Neuronal stem cell (in vitro differentiated cells): ENCODE measurements around the gene SRGAP3.

Experiments
- DNase-seq: peaks from one replicate; pipeline ENCODE4 v3.0.0-alpha.2; 2013; ENCODE audit warnings: low spot score
- H2AFZ ChIP-seq: one replicate; pipeline ENCODE4 v1.6.1; 2013; ENCODE audit warnings: mild to moderate bottlenecking, low read length, inconsistent platforms
- H2AK5ac ChIP-seq: 2 replicates; pipeline ENCODE4 v1.6.1; 2013; ENCODE audit warnings: low read depth, mild to moderate bottlenecking, inconsistent platforms, low read length, moderate library complexity, mixed read lengths
- H2BK120ac ChIP-seq: 2 replicates; pipeline ENCODE4 v1.6.1; 2013; ENCODE audit warnings: low read depth, mild to moderate bottlenecking, inconsistent platforms, low read length, moderate library complexity, mixed read lengths
- H2BK12ac ChIP-seq: one replicate; pipeline ENCODE4 v1.6.1; 2013; ENCODE audit warnings: low read length, inconsistent platforms
- H2BK15ac ChIP-seq: 2 replicates; pipeline ENCODE4 v1.6.1; 2013; ENCODE audit warnings: mild to moderate bottlenecking, low read length, inconsistent platforms, mixed read lengths
- H2BK5ac ChIP-seq: one replicate; pipeline ENCODE4 v1.6.1; 2013; ENCODE audit warnings: inconsistent platforms, mild to moderate bottlenecking, low read length, moderate library complexity
- H3K14ac ChIP-seq: one replicate; pipeline ENCODE4 v1.6.1; 2013; ENCODE audit warnings: low read length, inconsistent platforms
- H3K18ac ChIP-seq: 2 replicates; pipeline ENCODE4 v1.6.1; 2013; ENCODE audit warnings: low read length, inconsistent platforms
- H3K23ac ChIP-seq: 2 replicates; pipeline ENCODE4 v1.6.1; 2013; ENCODE audit warnings: low read depth, mild to moderate bottlenecking, mixed read lengths, low read length, inconsistent platforms; ENCODE audit not compliant: poor library complexity
- H3K27ac ChIP-seq: replicated peaks from 3 replicates; pipeline ENCODE4 v1.5.1; 2013; ENCODE audit warnings: low read length, inconsistent platforms
- H3K27me3 ChIP-seq, 3 experiments: 2 replicates each; pipeline ENCODE4 v1.6.1; 2013; ENCODE audit warnings: low read length in 3 of 3, mild to moderate bottlenecking in 2 of 3, inconsistent platforms in 1 of 3, low read depth in 1 of 3, mixed read lengths in 1 of 3, moderate library complexity in 1 of 3; ENCODE audit not compliant: control insufficient read depth in 3 of 3, insufficient read depth in 3 of 3
- H3K36me3 ChIP-seq, 2 donors: replicated peaks in 1 of 2; 2 replicates each; pipeline ENCODE4 v1.6.1; 2013; ENCODE audit warnings: low read length in 2 of 2; ENCODE audit not compliant: control insufficient read depth in 2 of 2, insufficient read depth in 2 of 2
- H3K4ac ChIP-seq: 2 replicates; pipeline ENCODE4 v1.6.1; 2013; ENCODE audit warnings: inconsistent platforms, mild to moderate bottlenecking, low read length, moderate library complexity
- H3K4me1 ChIP-seq, 2 donors: 1 replicate in 1 of 2; 2 replicates in 1 of 2; pipeline ENCODE4 v1.6.1; 2013; ENCODE audit warnings: low read length in 2 of 2, low read depth in 1 of 2; ENCODE audit not compliant: control insufficient read depth in 2 of 2, insufficient read depth in 1 of 2
- H3K4me2 ChIP-seq: one replicate; pipeline ENCODE4 v1.6.1; 2013; ENCODE audit warnings: mild to moderate bottlenecking, low read length, inconsistent platforms; ENCODE audit not compliant: insufficient read depth, poor library complexity, severe bottlenecking
- H3K4me3 ChIP-seq, 2 donors: 2 replicates each; pipeline ENCODE4 v1.5.1; 2013; ENCODE audit warnings: low read length in 2 of 2, mild to moderate bottlenecking in 2 of 2, inconsistent platforms in 1 of 2, moderate library complexity in 1 of 2
- H3K79me1 ChIP-seq: one replicate; pipeline ENCODE4 v1.6.1; 2013; ENCODE audit warnings: low read depth, mild to moderate bottlenecking, inconsistent platforms, low read length, moderate library complexity
- H3K9ac ChIP-seq: one replicate; pipeline ENCODE4 v1.6.1; 2013; ENCODE audit warnings: mild to moderate bottlenecking, low read depth, low read length, inconsistent platforms; ENCODE audit not compliant: poor library complexity
- H3K9me3 ChIP-seq, 2 donors: replicated peaks in 1 of 2; 2 replicates each; pipeline versions ENCODE3 to v1.6.1; 2013; ENCODE audit warnings: low read length in 2 of 2, mild to moderate bottlenecking in 2 of 2, inconsistent platforms in 1 of 2, low read depth in 1 of 2, mixed read lengths in 1 of 2, moderate library complexity in 1 of 2; ENCODE audit not compliant: control insufficient read depth in 2 of 2, insufficient read depth in 1 of 2
- H4K8ac ChIP-seq: one replicate; pipeline ENCODE4 v1.6.1; 2013; ENCODE audit warnings: low read depth, mild to moderate bottlenecking, inconsistent platforms, low read length, moderate library complexity
- H4K91ac ChIP-seq: one replicate; pipeline ENCODE4 v1.6.1; 2013; ENCODE audit warnings: low read length, low read depth, mild to moderate bottlenecking, inconsistent platforms; ENCODE audit not compliant: poor library complexity
- WGBS, 2 donors: extraction: QIAGEN DNeasy Blood & Tissue Kit; methylation state at CpG; one replicate each; pipeline ENCODE4 v1.1.7; 2013; ENCODE audit warnings: missing lambda C conversion rate in 2 of 2, mixed read lengths in 1 of 2; ENCODE audit not compliant: insufficient read length in 2 of 2, insufficient replicate concordance in 1 of 2; ENCODE audit errors: extremely low coverage in 2 of 2; 5-methylcytosine and 5-hydroxymethylcytosine counted together

The SRGAP3 gene

GRCh38 chr3:9104121-9104520 lies 145.3 kb downstream of the SRGAP3 start:
- Histone ChIP-seq H4K91ac (no peak overlapping the region), H2AFZ (no peak overlapping the region)

GRCh38 chr3:9102240-9102981 lies 147.0 kb downstream of the SRGAP3 start:
- Histone ChIP-seq H3K23ac (no peak overlapping the region), H3K4me1 (peaks cover 26 to 32% of the 10 kb centered on the region in 2 donors), H4K91ac (no peak overlapping the region), H2AFZ (peak overlapping the region; percentile 8), H3K14ac (no peak overlapping the region), H2BK5ac (no peak overlapping the region), H3K27me3 (no peaks in the 10 kb centered on the region), H2AK5ac (no peak overlapping the region), H4K8ac (no peak overlapping the region), H2BK120ac (no peak overlapping the region), H3K18ac (peak overlapping the region; percentile 31), H3K4me2 (peak overlapping the region; percentile 23), H3K9ac (no peak overlapping the region), H3K36me3 (peaks cover 4 to 61% of the 10 kb centered on the region in 2 donors), H3K9me3 (peaks cover 0 to 5% of the 10 kb centered on the region in 2 donors), H3K27ac (peak overlapping the region; percentile 80), H3K4ac (no peak overlapping the region), H2BK15ac (no peak overlapping the region), H3K4me3 (no peak overlapping the region), H2BK12ac (no peak overlapping the region), H3K79me1 (no peaks in the 10 kb centered on the region)
- peak; percentile 73 for DNase-seq
- no CpG with 5 or more reads among the region's 12 CpGs for WGBS, 2 donors

More at GRCh38 chr3:9104121-9104520, 145.3 kb downstream of the SRGAP3 start:
- Histone ChIP-seq H3K4me2 (no peak overlapping the region), H3K36me3 (peaks cover 4 to 69% of the 10 kb centered on the region in 2 donors), H3K23ac (no peak overlapping the region), H3K14ac (peak overlapping the region; percentile 74), H2AK5ac (no peak overlapping the region), H3K9ac (no peak overlapping the region), H2BK120ac (no peak overlapping the region), H3K79me1 (no peaks in the 10 kb centered on the region), H3K4me3 (no peak overlapping the region), H3K27me3 (no peaks in the 10 kb centered on the region), H2BK15ac (peak overlapping the region; percentile 23), H3K4me1 (peaks cover 20 to 26% of the 10 kb centered on the region in 2 donors), H3K4ac (no peak overlapping the region), H4K8ac (no peak overlapping the region), H3K18ac (no peak overlapping the region), H3K9me3 (peaks cover 0 to 11% of the 10 kb centered on the region in 2 donors), H3K27ac (no peak overlapping the region), H2BK12ac (no peak overlapping the region), H2BK5ac (no peak overlapping the region)
- 100% methylated on average over 1 of the region's 4 CpGs for WGBS, 2 donors
- DNase-seq = no peak

GRCh38 chr3:9101286-9101685 lies 148.2 kb downstream of the SRGAP3 start:
- Histone ChIP-seq H2BK12ac (no peak overlapping the region), H2AK5ac (peak overlapping the region; percentile 70), H2BK5ac (no peak overlapping the region), H2BK15ac (peak overlapping the region; percentile 11), H3K9ac (no peak overlapping the region), H3K27me3 (no peaks in the 10 kb centered on the region), H2AFZ (no peak overlapping the region), H3K18ac (peak overlapping the region; percentile 51), H2BK120ac (no peak overlapping the region), H4K8ac (no peak overlapping the region), H3K14ac (no peak overlapping the region), H3K9me3 (no peaks in the 10 kb centered on the region), H4K91ac (no peak overlapping the region), H3K27ac (peak overlapping the region; percentile 80), H3K23ac (no peak overlapping the region), H3K4me3 (no peak overlapping the region), H3K4me1 (peaks cover 26 to 33% of the 10 kb centered on the region in 2 donors), H3K36me3 (peaks cover 4 to 65% of the 10 kb centered on the region in 2 donors), H3K4me2 (no peak overlapping the region), H3K4ac (no peak overlapping the region), H3K79me1 (no peaks in the 10 kb centered on the region)
- WGBS, 2 donors = no CpG with 5 or more reads among the region's 12 CpGs
- DNase-seq = no peak

- Histone ChIP-seq H3K4me2 (no peak overlapping the region), H3K9me3 (no peaks in the 10 kb centered on the region), H3K4me1 (peaks cover 25 to 31% of the 10 kb centered on the region in 2 donors), H2AK5ac (no peak overlapping the region), H3K4ac (no peak overlapping the region), H3K4me3 (no peak overlapping the region), H2BK15ac (no peak overlapping the region), H3K14ac (no peak overlapping the region), H3K18ac (no peak overlapping the region), H4K8ac (no peak overlapping the region), H2BK12ac (no peak overlapping the region), H3K36me3 (peaks cover 4 to 64% of the 10 kb centered on the region in 2 donors), H2BK120ac (no peak overlapping the region), H3K27ac (no peak overlapping the region), H3K27me3 (no peaks in the 10 kb centered on the region), H2BK5ac (no peak overlapping the region), H4K91ac (no peak overlapping the region), H2AFZ (no peak overlapping the region), H3K79me1 (no peaks in the 10 kb centered on the region), H3K9ac (no peak overlapping the region), H3K23ac (no peak overlapping the region)
- WGBS, 2 donors = no CpG with 5 or more reads among the region's 5 CpGs
- DNase-seq = no peak
These were observed 148.9 kb downstream of the SRGAP3 start for GRCh38 chr3:9100513-9100894.
